Tibial nerve (tissue), 4 donors: ENCODE measurements around the gene MFSD12. TPM values are rescaled to one million over a fixed set of nuclear protein-coding genes. Genes with fewer than 3 reads are reported as not detected.

Source experiments
- DNase-seq, 2 donors: peaks; one replicate each; pipeline ENCODE4 v3.0.0-alpha.2; 2019; ENCODE audit warnings: low spot score in 2 of 2
- H3K27ac ChIP-seq, 4 donors: fragments of 200-600 bp; sonication (generic) in 3 of 4; one replicate each; pipeline ENCODE4 v1.5.1; 2017 to 2019; ENCODE audit warnings: mild to moderate bottlenecking in 1 of 4
- H3K27me3 ChIP-seq, 2 donors: fragments of 200-600 bp; sonication (generic) in 1 of 2; one replicate each; pipeline versions ENCODE4 v1.5.1 to v1.6.0; 2017 to 2019
- H3K36me3 ChIP-seq, 3 donors: fragments of 200-600 bp; sonication (generic); one replicate each; pipeline ENCODE4 v1.5.1; 2018 to 2019
- H3K4me1 ChIP-seq, 4 donors: fragments of 200-600 bp; sonication (generic) in 3 of 4; one replicate each; pipeline ENCODE4 v1.5.1; 2017 to 2019
- H3K4me3 ChIP-seq, 4 donors: fragments of 200-600 bp; sonication (generic) in 3 of 4; one replicate each; pipeline ENCODE4 v1.5.1; 2017 to 2019; ENCODE audit warnings: mild to moderate bottlenecking in 1 of 4, moderate library complexity in 1 of 4
- H3K9me3 ChIP-seq, 4 donors: fragments of 200-600 bp; sonication (generic) in 3 of 4; one replicate each; pipeline ENCODE4 v1.5.1; 2017 to 2019
- CTCF ChIP-seq, 5 experiments: fragments of 200-600 bp in 3 of 5; fragments of 450-650 bp in 2 of 5; sonication (generic) in 3 of 5; IDR thresholded peaks; one replicate each; pipeline ENCODE4 v1.5.1; 2016 to 2019; ENCODE audit warnings: antibody characterized with exemption in 5 of 5, mild to moderate bottlenecking in 3 of 5, moderate library complexity in 2 of 5
- EP300 ChIP-seq, 2 donors: sonication (generic); formaldehyde crosslinking; IDR thresholded peaks; one replicate each; pipeline ENCODE4 v1.6.1; 2017; ENCODE audit warnings: antibody characterized with exemption in 2 of 2, mild to moderate bottlenecking in 1 of 2
- POLR2A ChIP-seq, 2 donors: fragments of 450-650 bp; IDR thresholded peaks; one replicate each; pipeline ENCODE4 v1.6.1; 2017; ENCODE audit warnings: antibody characterized with exemption in 2 of 2, mild to moderate bottlenecking in 2 of 2, moderate library complexity in 2 of 2
- WGBS, 2 donors: methylation state at CpG; one replicate each; pipeline ENCODE4 v1.1.5; 2018; 5-methylcytosine and 5-hydroxymethylcytosine counted together
- total RNA-seq, 4 donors: library from RNA; depleted of rRNA; stranded (reverse); fragments of >200 nt; gene quantifications; one replicate each; pipeline ENCODE4 v1.1.0, GENCODE V29; 2016

MFSD12 gene
- total RNA-seq, 4 donors from 2014 or later = 45.7 to 108 (median 62.8) TPM

GRCh38 chr19:3503036-3503572 lies 54.3 kb downstream of the MFSD12 start:
- WGBS, 2 donors = 81 to 83% methylated on average over 13 of the region's 13 CpGs
- H3K9me3 ChIP-seq = no peaks in the 10 kb centered on the region
- H3K4me1 ChIP-seq = peaks cover 0 to 40% (median 18%) of the 10 kb centered on the region in 4 donors
- no peak overlapping the region for H3K4me3 ChIP-seq
- H3K36me3 ChIP-seq = no peaks in the 10 kb centered on the region
- H3K27me3 ChIP-seq = no peaks in the 10 kb centered on the region
- TF ChIP-seq CTCF (IDR thresholded peaks at IDR 0.05) = no peak
- TF ChIP-seq EP300 (IDR thresholded peaks at IDR 0.05) = no peak
- no peak for TF ChIP-seq POLR2A (IDR thresholded peaks at IDR 0.05)
- DNase-seq = no peak
- no peak overlapping the region for H3K27ac ChIP-seq

GRCh38 chr19:3501780-3502179 lies 55.6 kb downstream of the MFSD12 start:
- 89 to 91% methylated on average over 3 of the region's 3 CpGs for WGBS, 2 donors
- TF ChIP-seq EP300 (IDR thresholded peaks at IDR 0.05) (no peak), POLR2A (IDR thresholded peaks at IDR 0.05) (no peak), CTCF (IDR thresholded peaks at IDR 0.05) (no peak)
- no peak overlapping the region for H3K27ac ChIP-seq
- peaks cover 0 to 27% (median 9%) of the 10 kb centered on the region in 4 donors for H3K4me1 ChIP-seq
- H3K9me3 ChIP-seq = no peaks in the 10 kb centered on the region
- no peaks in the 10 kb centered on the region for H3K27me3 ChIP-seq
- no peak overlapping the region for H3K4me3 ChIP-seq
- no peak for DNase-seq
- H3K36me3 ChIP-seq = peaks cover 0 to 12% (median 0%) of the 10 kb centered on the region in 3 donors

GRCh38 chr19:3500429-3501101 lies 56.8 kb downstream of the MFSD12 start, which contains the start of gene DOHH:
DOHH (minus strand) TSS chr19:3500674; CDS start chr19:3496814, 3,860 bp downstream.
- H3K27ac ChIP-seq = peak within 1 kb of the TSS; percentile 76 to 89 (median 88)
- peaks cover 0 to 26% (median 9%) of the 10 kb centered on the region in 4 donors for H3K4me1 ChIP-seq
- no peaks in the 10 kb centered on the region for H3K9me3 ChIP-seq
- H3K36me3 ChIP-seq = peaks cover 0 to 24% (median under 1%) of the 10 kb centered on the region in 3 donors
- peak; percentile 85 to 94 for DNase-seq
- 0% methylated on average over 27 of the region's 52 CpGs for WGBS, 2 donors
- H3K27me3 ChIP-seq = no peaks in the 10 kb centered on the region
- peak; percentile 86 to 95 for TF ChIP-seq EP300 (IDR thresholded peaks at IDR 0.05)
- peak in 1 of 2 donors; percentile 47 for TF ChIP-seq POLR2A (IDR thresholded peaks at IDR 0.05)
- peak in 2 of 5 experiments; percentile 37 to 53 for TF ChIP-seq CTCF (IDR thresholded peaks at IDR 0.05)
- H3K4me3 ChIP-seq = peak within 1 kb of the TSS; percentile 79 to 94 (median 88)

- Histone ChIP-seq H3K4me1 (peaks cover 0 to 21% (median 9%) of the 10 kb centered on the region in 4 donors), H3K36me3 (peaks cover 0 to 31% (median 7%) of the 10 kb centered on the region in 3 donors), H3K4me3 (peak overlapping the region; percentile 79 to 94 (median 88)), H3K9me3 (no peaks in the 10 kb centered on the region), H3K27me3 (no peaks in the 10 kb centered on the region), H3K27ac (peak overlapping the region; percentile 76 to 89 (median 88))
- 26 to 27% methylated on average over 18 of the region's 18 CpGs for WGBS, 2 donors
- TF ChIP-seq EP300 (IDR thresholded peaks at IDR 0.05) (no peak), CTCF (IDR thresholded peaks at IDR 0.05) (no peak), POLR2A (IDR thresholded peaks at IDR 0.05) (no peak)
- DNase-seq = no peak
Measured at GRCh38 chr19:3499738-3500428, 57.5 kb downstream of the MFSD12 start.
